K562 (cell line): Measurements from ENCODE around the gene CDIPT. TPM values are rescaled to one million over a fixed set of nuclear protein-coding genes. Genes with fewer than 3 reads are reported as not detected.

Experiments
- ATAC-seq: fragments of 200-7000 bp; cut with Tn5 transposase; 3 replicates; pipeline ENCODE4 v1.9.1; 2020; ENCODE audit warnings: moderate library complexity
- BruUV-seq: library from RNA; stranded (reverse); fragments of 400-500 nt; replicated peaks from 2 replicates; lab custom pipeline; 2021; lab: Mats Ljungman, UMichigan
- CTCF ChIA-PET: fragments of 300-600 bp; formaldehyde crosslinking; extraction: SDS; loops from one replicate; lab custom pipeline; 2021; ENCODE audit warnings: low intra/inter-chr PET ratio; lab: Yijun Ruan, JAX
- POLR2A ChIA-PET: fragments of 300-600, 350-650 bp; sonication (Branson Sonifier 250); formaldehyde crosslinking; extraction: SDS; loops from one replicate; lab custom pipeline; 2021; ENCODE audit warnings: antibody characterized with exemption, inconsistent platforms; lab: Yijun Ruan, JAX
- DNase-seq, 4 experiments: peaks; one replicate each; pipeline versions ENCODE4 v3.0.0 to v3.0.0-alpha.2; 2011 to 2018; ENCODE audit warnings: low spot score in 3 of 4, mixed read lengths in 3 of 4; ENCODE audit errors: extremely low read depth in 1 of 4
- FAIRE-seq: peaks from 2 replicates; lab custom pipeline; 2011; peaks lifted over from hg19 to GRCh38; lab: Jason Lieb, UNC
- H2AFZ ChIP-seq: 2 replicates; pipeline ENCODE4 v1.6.0; 2011; ENCODE audit warnings: low read depth, low read length, control low read depth, inconsistent platforms
- H3K27ac ChIP-seq: fragments of 200-600 bp; 3 replicates; pipeline ENCODE4 v1.8.0; 2011; ENCODE audit warnings: low read depth, mild to moderate bottlenecking, control low read depth, inconsistent platforms, low read length, moderate library complexity, mixed read lengths; ENCODE audit errors: extremely low read depth
- H3K27me3 ChIP-seq, 2 experiments: fragments of 300-600 bp in 1 of 2; 2 replicates in 1 of 2; 3 replicates in 1 of 2; pipeline versions ENCODE4 v1.6.0 to v1.8.0; 2011; ENCODE audit warnings: inconsistent platforms in 2 of 2, low read length in 2 of 2, mild to moderate bottlenecking in 1 of 2, mixed read lengths in 1 of 2, moderate library complexity in 1 of 2; ENCODE audit not compliant: control insufficient read depth in 2 of 2, insufficient read depth in 2 of 2
- H3K36me3 ChIP-seq: fragments of 300-600 bp; 3 replicates; pipeline ENCODE4 v1.8.0; 2011; ENCODE audit warnings: mild to moderate bottlenecking, low read length, inconsistent platforms; ENCODE audit not compliant: control insufficient read depth, insufficient read depth
- H3K4me1 ChIP-seq, 2 experiments: fragments of 200-600 bp in 1 of 2; replicated peaks in 1 of 2; 2 replicates in 1 of 2; 3 replicates in 1 of 2; pipeline versions ENCODE4 v1.5.1 to v1.8.0; 2011; ENCODE audit warnings: inconsistent platforms in 2 of 2, low read length in 2 of 2, mild to moderate bottlenecking in 1 of 2, mixed read lengths in 1 of 2, moderate library complexity in 1 of 2; ENCODE audit not compliant: control insufficient read depth in 2 of 2, insufficient read depth in 2 of 2
- H3K4me2 ChIP-seq: 2 replicates; pipeline ENCODE4 v1.6.1; 2011; ENCODE audit warnings: low read length, control low read depth, inconsistent platforms, mixed read lengths; ENCODE audit not compliant: insufficient read depth
- H3K4me3 ChIP-seq: fragments of 200-600 bp; sonication (generic), shearing (Covaris generic); 2 replicates; pipeline ENCODE4 v1.5.1; 2016; ENCODE audit warnings: control low read depth, inconsistent platforms
- H3K79me2 ChIP-seq: fragments of 200-600 bp; 3 replicates; pipeline ENCODE4 v1.8.0; 2011; ENCODE audit warnings: low read length, inconsistent platforms; ENCODE audit not compliant: control insufficient read depth, insufficient read depth
- H3K9ac ChIP-seq, 2 experiments: 2 replicates each; pipeline versions ENCODE4 v1.6.0 to v1.6.1; 2011; ENCODE audit warnings: low read depth in 2 of 2, low read length in 2 of 2, control low read depth in 1 of 2, inconsistent platforms in 1 of 2, mild to moderate bottlenecking in 1 of 2, mixed read lengths in 1 of 2; ENCODE audit not compliant: insufficient read depth in 1 of 2
- H3K9me1 ChIP-seq: one replicate; pipeline ENCODE4 v1.6.0; 2011; ENCODE audit warnings: inconsistent platforms, mild to moderate bottlenecking, low read length, moderate library complexity; ENCODE audit not compliant: control insufficient read depth, insufficient read depth
- H3K9me3 ChIP-seq: replicated peaks from 2 replicates; pipeline ENCODE4 v1.5.1; 2011; ENCODE audit warnings: low read depth, low read length, inconsistent platforms; ENCODE audit not compliant: control insufficient read depth, insufficient read depth
- H4K20me1 ChIP-seq: replicated peaks from 2 replicates; pipeline ENCODE4 v1.6.1; 2011; ENCODE audit warnings: low read length, inconsistent platforms, mixed read lengths; ENCODE audit not compliant: control insufficient read depth, insufficient read depth
- BACH1 ChIP-seq: fragments of 200-800 bp; sonication (Bioruptor generic); IDR thresholded peaks from 2 replicates; pipeline ENCODE4 v1.6.1; 2016; ENCODE audit warnings: missing genetic modification characterization, missing compliant biosample characterization
- CBX8 ChIP-seq: fragments of 200-600 bp; sonication (generic); IDR thresholded peaks from 2 replicates; pipeline ENCODE4 v1.6.1; 2012; ENCODE audit warnings: borderline replicate concordance, mixed run types, low read depth, mild to moderate bottlenecking, moderate library complexity, mixed read lengths, low read length, control low read depth, inconsistent platforms; ENCODE audit not compliant: poor library complexity, severe bottlenecking; ENCODE audit errors: extremely low read depth
- EHMT2 ChIP-seq: fragments of 450-650 bp; IDR thresholded peaks from 2 replicates; pipeline ENCODE4 v1.6.1; 2018; ENCODE audit warnings: antibody characterized with exemption
- FOXA3 ChIP-seq, 2 experiments: fragments of 450-650 bp in 1 of 2; sonication (generic) in 1 of 2; formaldehyde crosslinking; IDR thresholded peaks in 1 of 2; conservative IDR thresholded peaks in 1 of 2; 2 replicates each; pipeline versions ENCODE4 v1.4.0 to v1.8.0; 2020 to 2022; ENCODE audit warnings: mild to moderate bottlenecking in 2 of 2, missing genetic modification reagents in 1 of 2
- MAFG ChIP-seq: fragments of 450-650 bp; conservative IDR thresholded peaks from 2 replicates; pipeline ENCODE4 v1.6.1; 2016; ENCODE audit warnings: missing genetic modification characterization, missing compliant biosample characterization
- NFIC ChIP-seq: fragments of 450-650 bp; IDR thresholded peaks from 2 replicates; pipeline ENCODE4 v1.6.1; 2017; ENCODE audit warnings: mild to moderate bottlenecking, inconsistent platforms
- WHSC1 ChIP-seq: IDR thresholded peaks from one replicate; pipeline ENCODE4 v1.6.1; 2012; ENCODE audit warnings: low read length, control low read depth, inconsistent platforms
- WGBS: fragments of 100-300 bp; shearing (Covaris generic); methylation state at CpG from one replicate; pipeline ENCODE4 v1.1.6; 2016; ENCODE audit warnings: low coverage, mixed read lengths; ENCODE audit not compliant: insufficient coverage; ENCODE audit errors: missing lambda C conversion rate; 5-methylcytosine and 5-hydroxymethylcytosine counted together
- in situ Hi-C: fragments of 300-500 bp; cut with MboI; formaldehyde crosslinking; loops from 4 replicates; pipeline ENCODE4 v1.15.0; 2018; ENCODE audit warnings: inconsistent platforms, mixed read lengths
- intact Hi-C: fragments of 100-400 bp; cut with micrococcal nuclease; formaldehyde crosslinking; loops from 2 replicates; pipeline ENCODE4 v1.14.2; 2022
- polyA plus RNA-seq, 8 experiments: library from polyadenylated mRNA; depleted of rRNA in 4 of 8; stranded (reverse) in 5 of 8; unstranded in 3 of 8; fragments of >200 nt; fragmentation: Nextera tagmentation in 2 of 8; fragmentation: Illumina TruSeq in 1 of 8; extraction: Ambion mirVana in 2 of 8; extraction: Trizol in 1 of 8; gene quantifications; 2 replicates each; pipeline versions ENCODE4 v1.2.1 to v1.2.3, GENCODE V29; 2011 to 2014; ENCODE audit warnings: inconsistent platforms in 1 of 8, missing spikeins in 1 of 8
- total RNA-seq, 7 experiments: library from RNA; depleted of rRNA in 6 of 7; stranded (reverse); fragments of >200 nt in 6 of 7; fragmentation: Illumina TruSeq in 2 of 7; extraction: Trizol in 2 of 7; gene quantifications; 2 replicates each; pipeline versions ENCODE4 v1.2.1 to v1.2.3, GENCODE V29; 2011 to 2021; ENCODE audit warnings: low replicate concordance in 1 of 7
- TF ChIP-seq, protein P1 (sequence below), 2 experiments: IDR thresholded peaks in 1 of 2; conservative IDR thresholded peaks in 1 of 2; 2 replicates each; pipeline ENCODE4 v1.6.1; 2016; ENCODE audit warnings: low read depth in 2 of 2, mild to moderate bottlenecking in 1 of 2, missing compliant biosample characterization in 1 of 2, missing genetic modification characterization in 1 of 2, moderate library complexity in 1 of 2

CDIPT gene
- total and polyA plus RNA-seq, 9 of the 15 experiments (the other 6 are each of a cell fraction or from before 2014, with no cell fraction given), result 1.3 to 37.0 (median 23.0) TPM

DNA sequence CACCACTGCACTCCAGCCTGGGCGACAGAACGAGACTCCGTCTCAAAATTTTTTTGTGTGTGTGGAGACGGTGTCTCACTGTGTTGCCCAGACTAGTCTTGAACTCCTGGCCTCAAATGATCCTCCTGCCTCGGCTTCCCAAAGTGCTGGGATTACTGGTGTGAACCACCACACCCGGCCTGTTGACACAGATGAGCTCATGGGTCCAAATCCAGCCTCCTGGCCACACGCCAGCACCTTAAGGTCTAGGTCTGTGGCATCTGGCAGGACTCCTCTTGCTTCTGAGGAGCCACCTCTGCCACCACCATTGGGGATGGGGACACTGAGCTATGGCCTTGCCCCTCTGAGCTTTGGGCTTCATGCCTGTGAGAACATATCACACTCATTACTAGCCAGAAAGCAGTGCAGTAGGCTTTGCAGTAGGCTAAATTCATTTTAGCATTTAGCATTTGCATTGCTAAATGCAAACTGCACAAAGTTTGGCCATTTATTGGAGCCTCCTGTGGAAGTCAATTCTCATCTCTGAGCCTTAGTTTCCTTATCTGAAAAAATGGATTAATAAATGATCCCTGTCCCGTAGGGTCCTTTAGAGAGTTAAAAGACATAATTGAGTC is 5.5 kb upstream of the CDIPT start:
- Histone ChIP-seq H3K36me3 (no peaks in the 10 kb centered on the region), H3K9me3 (no peaks in the 10 kb centered on the region), H2AFZ (no peak overlapping the region), H3K4me2 (no peak overlapping the region), H3K4me3 (no peak overlapping the region), H3K9ac (no peak overlapping the region), H4K20me1 (no peaks in the 10 kb centered on the region), H3K27ac (no peak overlapping the region), H3K27me3 (no peaks in the 10 kb centered on the region; a peak in 1 of 5 replicates), H3K4me1 (peaks cover 0 to 21% of the 10 kb centered on the region in 2 experiments; a peak in 3 of 5 replicates), H3K79me2 (no peaks in the 10 kb centered on the region), H3K9me1 (no peaks in the 10 kb centered on the region)
- FAIRE-seq (no peak), ATAC-seq (peak; percentile 24; the same call in 2 of the 3 replicates), DNase-seq (peak in 1 of 4 experiments; percentile 36)
- 23% methylated on average over 8 of the region's 8 CpGs for WGBS
- no TSS peak for BruUV-seq
- POLR2A ChIA-PET, result interaction anchor here (1.1 kb wide), 1 partner anchor 9 kb away, joined by 4 read pairs; no protein-coding TSS in a partner anchor
- in situ Hi-C loops, result no loop called here
- intact Hi-C loops, result no loop called here
- CTCF ChIA-PET, result no interaction called here
- TF ChIP-seq MAFG, result no peak
- TF ChIP-seq, protein P1, sequence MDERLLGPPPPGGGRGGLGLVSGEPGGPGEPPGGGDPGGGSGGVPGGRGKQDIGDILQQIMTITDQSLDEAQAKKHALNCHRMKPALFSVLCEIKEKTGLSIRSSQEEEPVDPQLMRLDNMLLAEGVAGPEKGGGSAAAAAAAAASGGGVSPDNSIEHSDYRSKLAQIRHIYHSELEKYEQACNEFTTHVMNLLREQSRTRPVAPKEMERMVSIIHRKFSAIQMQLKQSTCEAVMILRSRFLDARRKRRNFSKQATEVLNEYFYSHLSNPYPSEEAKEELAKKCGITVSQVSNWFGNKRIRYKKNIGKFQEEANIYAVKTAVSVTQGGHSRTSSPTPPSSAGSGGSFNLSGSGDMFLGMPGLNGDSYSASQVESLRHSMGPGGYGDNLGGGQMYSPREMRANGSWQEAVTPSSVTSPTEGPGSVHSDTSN (CRISPR knock-in tag; IDR thresholded peaks at IDR 0.05; ENCODE audit: low read depth), result no peak
- TF ChIP-seq, protein P1 (tag; conservative IDR thresholded peaks at IDR 0.05; ENCODE audit: low read depth), result no peak
- no peak for TF ChIP-seq BACH1
- no peak for TF ChIP-seq WHSC1
- peak in 1 of 2 experiments; percentile 89; a peak in 1 of 4 replicates for TF ChIP-seq FOXA3 (CRISPR knock-in tag; conservative IDR thresholded peaks at IDR 0.05 in 1 of 2, IDR thresholded peaks at IDR 0.05 in 1 of 2)
- peak; percentile 85 for TF ChIP-seq NFIC
- TF ChIP-seq EHMT2, result no peak
- TF ChIP-seq CBX8, result no peak
